Colonic mucosa (tissue), 4 donors: Measurements from ENCODE around the gene FGD5. TPM values are rescaled to one million over a fixed set of nuclear protein-coding genes. Genes with fewer than 3 reads are reported as not detected.

Experiments
- DNase-seq: peaks from one replicate; pipeline ENCODE4 v3.0.0-alpha.2; 2020
- H3K27ac ChIP-seq: fragments of 200-600 bp; one replicate; pipeline ENCODE4 v1.8.0; 2021
- H3K27me3 ChIP-seq: fragments of 200-600 bp; one replicate; pipeline ENCODE4 v1.8.0; 2021
- H3K36me3 ChIP-seq: fragments of 200-600 bp; one replicate; pipeline ENCODE4 v1.8.0; 2021
- H3K4me1 ChIP-seq: fragments of 200-600 bp; one replicate; pipeline ENCODE4 v1.8.0; 2021; ENCODE audit warnings: mild to moderate bottlenecking
- H3K4me3 ChIP-seq: fragments of 200-600 bp; one replicate; pipeline ENCODE4 v1.8.0; 2021
- H3K9ac ChIP-seq, 2 donors: one replicate each; pipeline ENCODE4 v1.7.0; 2013; ENCODE audit warnings: control low read depth in 2 of 2, low read depth in 2 of 2, low read length in 2 of 2
- H3K9me3 ChIP-seq: fragments of 200-600 bp; one replicate; pipeline ENCODE4 v1.8.0; 2021
- CTCF ChIP-seq: fragments of 200-600 bp; IDR thresholded peaks from one replicate; pipeline ENCODE4 v1.8.0; 2022; ENCODE audit warnings: antibody characterized with exemption, mild to moderate bottlenecking
- intact Hi-C: fragments of 100-400 bp; cut with DNase I; formaldehyde crosslinking; loops from one replicate; pipeline ENCODE4 v1.14.1; 2022
- total RNA-seq, 2 donors: library from RNA; stranded (reverse); fragmentation: NEBNext Ultra II Directional in 1 of 2; extraction: Animal tissue kit (Norgen Biotek cat#: 25700) in 1 of 2; gene quantifications; one replicate each; pipeline ENCODE4 v1.2.1, GENCODE V29; 2021
- donor health status: healthy.
- donor health status: DM: no; HTN: no; CAD: no.
- donor health status: DM: no; HTN: no; CAD: no.

Gene FGD5
- total RNA-seq, 2 donors from 2014 or later = 4.4 to 8.7 TPM

GRCh38 chr3:14948609-14949038 is 129.9 kb downstream of the FGD5 start:
- Histone ChIP-seq H3K4me1 (peaks cover 5% of the 10 kb centered on the region), H3K27ac (peak overlapping the region; percentile 99), H3K9ac (peak overlapping the region; percentile 57 to 88), H3K4me3 (peak overlapping the region; percentile 74), H3K36me3 (no peaks in the 10 kb centered on the region), H3K9me3 (no peaks in the 10 kb centered on the region), H3K27me3 (no peaks in the 10 kb centered on the region)
- TF ChIP-seq CTCF = no peak
- no peak for DNase-seq
- intact Hi-C loops = no loop called here

- intact Hi-C loops = no loop called here
- DNase-seq = no peak
- TF ChIP-seq CTCF = no peak
- H3K27me3 ChIP-seq = no peaks in the 10 kb centered on the region
- H3K27ac ChIP-seq = peak overlapping the region; percentile 99
- H3K4me1 ChIP-seq = peaks cover 5% of the 10 kb centered on the region
- H3K9ac ChIP-seq = peak overlapping the region; percentile 57 to 88
- no peaks in the 10 kb centered on the region for H3K36me3 ChIP-seq
- H3K4me3 ChIP-seq = peak overlapping the region; percentile 74
- H3K9me3 ChIP-seq = no peaks in the 10 kb centered on the region
These were observed 130.4 kb downstream of the FGD5 start for GRCh38 chr3:14949126-14949525.

GRCh38 chr3:14950274-14950673 is 131.5 kb downstream of the FGD5 start:
- Histone ChIP-seq H3K9me3 (no peaks in the 10 kb centered on the region), H3K27me3 (no peaks in the 10 kb centered on the region), H3K4me1 (peaks cover 5% of the 10 kb centered on the region), H3K36me3 (no peaks in the 10 kb centered on the region), H3K27ac (no peak overlapping the region), H3K9ac (no peak overlapping the region), H3K4me3 (no peak overlapping the region)
- no peak for TF ChIP-seq CTCF
- intact Hi-C loops = no loop called here
- no peak for DNase-seq

GRCh38 chr3:14957153-14957552 is 138.4 kb downstream of the FGD5 start:
- intact Hi-C loops = no loop called here
- Histone ChIP-seq H3K27me3 (no peaks in the 10 kb centered on the region), H3K4me3 (no peak overlapping the region), H3K9ac (no peak overlapping the region), H3K36me3 (no peaks in the 10 kb centered on the region), H3K27ac (no peak overlapping the region), H3K9me3 (no peaks in the 10 kb centered on the region), H3K4me1 (no peaks in the 10 kb centered on the region)
- DNase-seq = no peak
- TF ChIP-seq CTCF = no peak

- DNase-seq = no peak
- TF ChIP-seq CTCF = no peak
- Histone ChIP-seq H3K4me3 (no peak overlapping the region), H3K36me3 (no peaks in the 10 kb centered on the region), H3K27ac (no peak overlapping the region), H3K4me1 (no peaks in the 10 kb centered on the region), H3K9ac (peak overlapping the region in 1 of 2 donors; percentile 6), H3K9me3 (no peaks in the 10 kb centered on the region), H3K27me3 (no peaks in the 10 kb centered on the region)
- intact Hi-C loops = no loop called here
These were observed 139.2 kb downstream of the FGD5 start for GRCh38 chr3:14957925-14958324.
